Measurements from ENCODE around the gene BARHL1.

BARHL1 gene

GRCh38 chr9:132555528-132555927 is 26.9 kb upstream of the BARHL1 start:
- H3K4me3 ChIP-seq (ENCODE audit: low read length): no peak overlapping the region
- TF ChIP-seq, protein P1, sequence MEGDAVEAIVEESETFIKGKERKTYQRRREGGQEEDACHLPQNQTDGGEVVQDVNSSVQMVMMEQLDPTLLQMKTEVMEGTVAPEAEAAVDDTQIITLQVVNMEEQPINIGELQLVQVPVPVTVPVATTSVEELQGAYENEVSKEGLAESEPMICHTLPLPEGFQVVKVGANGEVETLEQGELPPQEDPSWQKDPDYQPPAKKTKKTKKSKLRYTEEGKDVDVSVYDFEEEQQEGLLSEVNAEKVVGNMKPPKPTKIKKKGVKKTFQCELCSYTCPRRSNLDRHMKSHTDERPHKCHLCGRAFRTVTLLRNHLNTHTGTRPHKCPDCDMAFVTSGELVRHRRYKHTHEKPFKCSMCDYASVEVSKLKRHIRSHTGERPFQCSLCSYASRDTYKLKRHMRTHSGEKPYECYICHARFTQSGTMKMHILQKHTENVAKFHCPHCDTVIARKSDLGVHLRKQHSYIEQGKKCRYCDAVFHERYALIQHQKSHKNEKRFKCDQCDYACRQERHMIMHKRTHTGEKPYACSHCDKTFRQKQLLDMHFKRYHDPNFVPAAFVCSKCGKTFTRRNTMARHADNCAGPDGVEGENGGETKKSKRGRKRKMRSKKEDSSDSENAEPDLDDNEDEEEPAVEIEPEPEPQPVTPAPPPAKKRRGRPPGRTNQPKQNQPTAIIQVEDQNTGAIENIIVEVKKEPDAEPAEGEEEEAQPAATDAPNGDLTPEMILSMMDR (conservative IDR thresholded peaks at IDR 0.05; ENCODE audit: low read depth, low read length): no peak
- DNase-seq (ENCODE audit: low read depth): no peak

GRCh38 chr9:132556235-132556634 is 26.2 kb upstream of the BARHL1 start:
- DNase-seq (ENCODE audit: low read depth): no peak
- H3K4me3 ChIP-seq (ENCODE audit: low read length): no peak overlapping the region
- TF ChIP-seq, protein P1 (conservative IDR thresholded peaks at IDR 0.05; ENCODE audit: low read depth, low read length): no peak

DNA sequence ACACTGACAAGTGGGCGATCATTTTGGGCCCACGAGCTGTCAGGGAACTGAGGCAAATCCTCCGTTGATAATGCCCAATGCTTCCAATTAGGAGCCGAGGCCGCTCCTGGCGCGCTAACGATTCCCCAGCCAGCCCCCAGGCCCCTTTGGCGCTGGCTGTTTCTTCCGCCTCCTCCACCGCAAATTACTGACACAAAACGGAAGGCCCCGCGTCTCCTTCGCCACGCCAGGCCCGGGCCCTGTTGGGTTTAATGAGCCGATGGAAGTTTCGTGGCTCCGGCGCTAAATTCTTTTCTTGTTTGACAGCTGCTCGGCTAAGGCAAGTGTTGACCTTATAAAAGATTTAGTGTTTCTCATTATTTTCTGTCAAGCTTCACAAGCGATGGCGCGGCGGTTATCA is 25.7 kb upstream of the BARHL1 start:
- DNase-seq (ENCODE audit: low read depth): no peak
- TF ChIP-seq, protein P1 (conservative IDR thresholded peaks at IDR 0.05; ENCODE audit: low read depth, low read length): no peak
- H3K4me3 ChIP-seq (ENCODE audit: low read length): no peak overlapping the region

DNA sequence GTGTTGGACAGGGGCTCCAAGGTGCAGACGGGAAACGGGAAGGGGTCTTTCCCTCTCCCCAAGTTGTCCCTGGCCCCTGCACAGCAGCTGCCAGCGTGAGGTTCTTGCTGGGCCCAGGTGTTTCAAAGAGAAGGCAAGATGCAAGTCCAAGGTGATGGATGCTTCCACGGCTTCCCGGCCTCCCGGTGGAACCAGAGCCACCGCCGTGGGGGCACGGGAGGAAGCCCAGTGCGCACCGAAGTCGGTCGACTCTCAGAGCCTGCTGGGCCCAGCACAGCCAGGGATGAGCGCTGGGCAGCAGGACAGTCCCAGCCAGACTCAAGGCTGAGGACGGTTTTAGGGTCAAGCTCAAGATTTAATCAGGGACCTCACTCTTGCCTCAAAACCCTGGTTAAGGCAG is 25.2 kb upstream of the BARHL1 start:
- DNase-seq (ENCODE audit: low read depth): no peak
- TF ChIP-seq, protein P1 (conservative IDR thresholded peaks at IDR 0.05; ENCODE audit: low read depth, low read length): no peak
- no peak overlapping the region for H3K4me3 ChIP-seq (ENCODE audit: low read length)

DNA sequence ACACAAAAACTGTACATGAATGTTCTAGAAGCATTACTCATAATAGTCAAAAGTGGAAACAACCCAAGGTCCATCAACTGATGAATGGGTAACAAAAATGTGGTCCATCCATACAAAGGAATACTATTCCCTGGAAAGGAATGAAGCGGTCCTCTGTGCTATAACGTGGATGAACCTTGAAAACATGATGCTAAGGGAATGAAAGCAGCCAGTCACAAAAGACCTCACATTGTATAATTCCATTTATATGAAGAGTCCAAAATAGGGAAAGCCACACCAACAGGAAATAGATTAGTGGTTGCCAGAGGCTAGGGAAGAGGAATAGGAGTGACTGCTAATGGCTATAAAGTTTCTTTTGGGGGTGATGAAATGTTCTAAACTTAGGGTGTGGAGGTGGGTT is 22.7 kb upstream of the BARHL1 start:
- TF ChIP-seq, protein P1 (conservative IDR thresholded peaks at IDR 0.05; ENCODE audit: low read depth, low read length): no peak
- no peak overlapping the region for H3K4me3 ChIP-seq (ENCODE audit: low read length)
- DNase-seq (ENCODE audit: low read depth): no peak

DNA sequence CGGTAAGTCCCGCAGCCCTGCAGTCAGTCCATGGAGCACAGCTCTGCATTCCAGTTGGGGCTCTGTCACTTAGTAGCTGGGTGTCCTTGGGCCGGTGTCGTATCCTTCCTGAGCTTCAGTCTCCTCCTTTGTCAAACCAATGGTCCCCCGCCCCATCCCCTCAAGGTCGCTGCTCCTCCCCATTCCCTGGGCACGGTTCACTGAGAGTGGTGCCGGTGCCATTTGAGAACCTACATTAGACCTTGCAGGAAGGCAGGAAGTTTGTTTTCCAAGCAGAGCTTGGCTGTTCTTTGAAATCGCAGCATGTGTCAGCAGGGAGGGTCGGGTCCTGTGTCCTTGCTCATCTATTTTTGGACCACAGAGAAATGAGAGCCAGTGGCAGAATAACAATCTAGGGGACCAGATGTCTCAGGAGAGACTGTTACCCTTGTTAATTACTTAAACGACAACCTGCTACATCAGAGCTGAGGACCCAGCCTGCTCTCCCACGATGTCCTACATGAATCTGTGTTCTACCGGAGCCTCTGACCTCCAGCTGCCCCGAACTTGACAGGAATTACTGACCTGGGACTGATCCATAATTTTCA is 21.7 kb upstream of the BARHL1 start:
- H3K4me3 ChIP-seq (ENCODE audit: low read length): no peak overlapping the region
- TF ChIP-seq, protein P1 (conservative IDR thresholded peaks at IDR 0.05; ENCODE audit: low read depth, low read length): no peak
- no peak for DNase-seq (ENCODE audit: low read depth)

DNA sequence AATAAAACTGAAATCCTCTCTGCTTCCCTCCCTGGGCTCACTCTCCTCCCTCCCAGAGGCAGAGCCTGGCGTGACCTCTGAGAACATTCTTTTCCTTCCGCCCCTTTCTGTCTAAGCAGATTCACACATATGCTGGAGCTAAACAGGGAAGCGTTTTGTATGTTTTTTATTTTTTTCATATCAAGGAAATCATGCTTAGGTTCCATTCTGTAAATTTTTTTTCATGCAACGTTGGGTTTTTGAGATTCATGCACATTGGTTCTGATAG is 20.2 kb upstream of the BARHL1 start:
- no peak for DNase-seq (ENCODE audit: low read depth)
- TF ChIP-seq, protein P1 (conservative IDR thresholded peaks at IDR 0.05; ENCODE audit: low read depth, low read length): no peak
- H3K4me3 ChIP-seq (ENCODE audit: low read length): no peak overlapping the region
